Neural cell (in vitro differentiated cells): Measurements from ENCODE around the gene LDLRAD3. TPM values are rescaled to one million over a fixed set of nuclear protein-coding genes. Genes with fewer than 3 reads are reported as not detected.

Experiments
- H2AFZ ChIP-seq: fragments of 200-600, 300-800 bp; sonication (generic), shearing (Covaris generic); 2 replicates; pipeline ENCODE4 v1.6.0; 2014; ENCODE audit warnings: low read depth, mild to moderate bottlenecking, antibody characterized with exemption, low read length, moderate library complexity
- H3F3A ChIP-seq: fragments of 200-600 bp; shearing (Covaris generic); 2 replicates; pipeline ENCODE4 v1.6.1; 2016; ENCODE audit warnings: mild to moderate bottlenecking, moderate library complexity, mixed read lengths, antibody characterized with exemption, low read length; ENCODE audit not compliant: insufficient read depth, poor library complexity, severe bottlenecking
- H3K27ac ChIP-seq: fragments of 200-600, 300-800 bp; sonication (generic), shearing (Covaris generic); 2 replicates; pipeline ENCODE4 v1.5.1; 2014; ENCODE audit warnings: mild to moderate bottlenecking, low read length, moderate library complexity
- H3K27me3 ChIP-seq: fragments of 300-800, 200-600 bp; sonication (generic), shearing (Covaris generic); 2 replicates; pipeline ENCODE4 v1.6.0; 2014; ENCODE audit warnings: mild to moderate bottlenecking, low read depth, low read length, moderate library complexity; ENCODE audit not compliant: insufficient read depth
- H3K36me3 ChIP-seq: fragments of 300-800, 200-600 bp; sonication (generic), shearing (Covaris generic); 2 replicates; pipeline ENCODE4 v1.5.1; 2014; ENCODE audit warnings: mild to moderate bottlenecking, antibody characterized with exemption, low read length, moderate library complexity; ENCODE audit not compliant: insufficient read depth
- H3K4me2 ChIP-seq: fragments of 300-800, 200-600 bp; sonication (generic), shearing (Covaris generic); 2 replicates; pipeline ENCODE4 v1.6.0; 2014; ENCODE audit warnings: mild to moderate bottlenecking, low read length
- H3K4me3 ChIP-seq: fragments of 300-800, 200-600 bp; sonication (generic), shearing (Covaris generic); 2 replicates; pipeline ENCODE4 v1.5.1; 2014; ENCODE audit warnings: mild to moderate bottlenecking, low read length, moderate library complexity
- H3K79me2 ChIP-seq: fragments of 200-600 bp; shearing (Covaris generic); replicated peaks from 2 replicates; pipeline ENCODE4 v1.6.0; 2014; ENCODE audit warnings: mild to moderate bottlenecking, low read length, moderate library complexity; ENCODE audit not compliant: insufficient read depth
- H3K9ac ChIP-seq: fragments of 300-800, 200-600 bp; sonication (generic), shearing (Covaris generic); 2 replicates; pipeline ENCODE4 v1.6.1; 2016; ENCODE audit warnings: mild to moderate bottlenecking, low read length, mixed read lengths
- H3K9me2 ChIP-seq: fragments of 200-600 bp; shearing (Covaris generic); 2 replicates; pipeline ENCODE4 v1.6.1; 2016; ENCODE audit warnings: mild to moderate bottlenecking, low read length, mixed read lengths; ENCODE audit not compliant: insufficient read depth
- H3K9me3 ChIP-seq: fragments of 200-600, 300-800 bp; sonication (generic), shearing (Covaris generic); 2 replicates; pipeline ENCODE4 v1.6.1; 2016; ENCODE audit warnings: mild to moderate bottlenecking, mixed run types, low read length, moderate library complexity, mixed read lengths
- H4K20me1 ChIP-seq: fragments of 200-600 bp; shearing (Covaris generic); 2 replicates; pipeline ENCODE4 v1.6.1; 2016; ENCODE audit warnings: mild to moderate bottlenecking, mixed run types; ENCODE audit not compliant: insufficient read depth
- EP300 ChIP-seq: fragments of 450-650 bp; conservative IDR thresholded peaks from 2 replicates; pipeline ENCODE4 v1.6.1; 2014; ENCODE audit warnings: antibody characterized with exemption, mild to moderate bottlenecking, moderate library complexity; ENCODE audit not compliant: poor library complexity, severe bottlenecking
- EZH2 ChIP-seq: fragments of 200-600, 300-800 bp; shearing (Covaris generic), sonication (generic); IDR thresholded peaks from 2 replicates; pipeline ENCODE4 v1.6.1; 2014; ENCODE audit warnings: antibody characterized with exemption, low read length, borderline replicate concordance, mild to moderate bottlenecking; ENCODE audit not compliant: insufficient read depth, poor library complexity, severe bottlenecking
- MXI1 ChIP-seq: fragments of 450-650 bp; conservative IDR thresholded peaks from 2 replicates; pipeline ENCODE4 v1.6.1; 2014; ENCODE audit warnings: antibody characterized with exemption, mild to moderate bottlenecking; ENCODE audit not compliant: poor library complexity, severe bottlenecking
- POLR2AphosphoS5 ChIP-seq: IDR thresholded peaks from 2 replicates; pipeline ENCODE4 v1.6.1; 2012
- RAD21 ChIP-seq: fragments of 450-650 bp; conservative IDR thresholded peaks from 2 replicates; pipeline ENCODE4 v1.6.1; 2014; ENCODE audit warnings: antibody characterized with exemption, mild to moderate bottlenecking, moderate library complexity
- REST ChIP-seq: IDR thresholded peaks from 2 replicates; pipeline ENCODE4 v1.6.1; 2012; ENCODE audit warnings: borderline replicate concordance
- SMC3 ChIP-seq: fragments of 450-650 bp; conservative IDR thresholded peaks from 2 replicates; pipeline ENCODE4 v1.6.1; 2014; ENCODE audit warnings: antibody characterized with exemption, mild to moderate bottlenecking, moderate library complexity; ENCODE audit not compliant: poor library complexity
- TAF1 ChIP-seq: IDR thresholded peaks from 2 replicates; pipeline ENCODE4 v1.6.1; 2012; ENCODE audit warnings: low read depth
- polyA plus RNA-seq: library from polyadenylated mRNA; depleted of rRNA; stranded (reverse); fragments of >200 nt; gene quantifications from 2 replicates; pipeline ENCODE4 v1.2.3, GENCODE V29; 2014
- TF ChIP-seq, protein P1 (sequence below): fragments of 450-650 bp; IDR thresholded peaks from 2 replicates; pipeline ENCODE4 v1.5.1; 2014; ENCODE audit warnings: antibody characterized with exemption, mild to moderate bottlenecking, moderate library complexity; ENCODE audit not compliant: poor library complexity, severe bottlenecking

LDLRAD3 gene
- polyA plus RNA-seq, 1 donor from 2014 or later, result 3.5 TPM

GRCh38 chr11:36008584-36008983 lies 64.7 kb downstream of the LDLRAD3 start:
- Histone ChIP-seq H3K27me3 (no peaks in the 10 kb centered on the region), H2AFZ (no peak overlapping the region), H3K36me3 (no peaks in the 10 kb centered on the region), H4K20me1 (no peaks in the 10 kb centered on the region), H3K9me2 (no peaks in the 10 kb centered on the region), H3K27ac (no peak overlapping the region), H3F3A (no peaks in the 10 kb centered on the region), H3K4me2 (no peak overlapping the region), H3K9me3 (no peaks in the 10 kb centered on the region), H3K79me2 (no peaks in the 10 kb centered on the region), H3K9ac (no peak overlapping the region), H3K4me3 (no peak overlapping the region)
- TF ChIP-seq EZH2 (no peak), REST (no peak), TAF1 (no peak), RAD21 (no peak), POLR2AphosphoS5 (no peak), SMC3 (no peak), EP300 (no peak), MXI1 (no peak)
- TF ChIP-seq, protein P1, sequence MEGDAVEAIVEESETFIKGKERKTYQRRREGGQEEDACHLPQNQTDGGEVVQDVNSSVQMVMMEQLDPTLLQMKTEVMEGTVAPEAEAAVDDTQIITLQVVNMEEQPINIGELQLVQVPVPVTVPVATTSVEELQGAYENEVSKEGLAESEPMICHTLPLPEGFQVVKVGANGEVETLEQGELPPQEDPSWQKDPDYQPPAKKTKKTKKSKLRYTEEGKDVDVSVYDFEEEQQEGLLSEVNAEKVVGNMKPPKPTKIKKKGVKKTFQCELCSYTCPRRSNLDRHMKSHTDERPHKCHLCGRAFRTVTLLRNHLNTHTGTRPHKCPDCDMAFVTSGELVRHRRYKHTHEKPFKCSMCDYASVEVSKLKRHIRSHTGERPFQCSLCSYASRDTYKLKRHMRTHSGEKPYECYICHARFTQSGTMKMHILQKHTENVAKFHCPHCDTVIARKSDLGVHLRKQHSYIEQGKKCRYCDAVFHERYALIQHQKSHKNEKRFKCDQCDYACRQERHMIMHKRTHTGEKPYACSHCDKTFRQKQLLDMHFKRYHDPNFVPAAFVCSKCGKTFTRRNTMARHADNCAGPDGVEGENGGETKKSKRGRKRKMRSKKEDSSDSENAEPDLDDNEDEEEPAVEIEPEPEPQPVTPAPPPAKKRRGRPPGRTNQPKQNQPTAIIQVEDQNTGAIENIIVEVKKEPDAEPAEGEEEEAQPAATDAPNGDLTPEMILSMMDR, result no peak

DNA sequence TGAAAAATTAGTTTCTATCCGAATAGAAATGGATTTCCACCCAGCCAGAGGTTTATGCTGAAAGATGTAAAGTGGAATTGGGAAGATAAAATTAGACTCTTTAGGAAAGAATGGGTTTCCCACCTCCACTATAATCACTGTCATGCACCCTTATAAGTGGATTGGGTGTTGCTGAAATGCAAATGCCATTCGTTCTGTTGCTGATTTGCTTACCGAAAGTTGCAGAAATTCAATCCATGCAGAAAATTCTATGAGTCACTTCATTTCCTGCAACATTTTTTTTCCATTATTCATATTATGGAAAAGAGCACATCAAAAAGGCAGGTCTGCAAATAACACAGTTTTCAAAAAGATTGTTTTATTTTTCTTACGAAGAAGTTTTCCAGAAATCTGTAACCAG lies 65.6 kb downstream of the LDLRAD3 start:
- Histone ChIP-seq H3F3A (no peaks in the 10 kb centered on the region), H3K9me2 (no peaks in the 10 kb centered on the region), H3K4me2 (no peak overlapping the region), H3K79me2 (no peaks in the 10 kb centered on the region), H3K27me3 (no peaks in the 10 kb centered on the region), H3K9ac (no peak overlapping the region), H3K36me3 (no peaks in the 10 kb centered on the region), H3K4me3 (no peak overlapping the region), H4K20me1 (no peaks in the 10 kb centered on the region), H2AFZ (no peak overlapping the region), H3K27ac (no peak overlapping the region), H3K9me3 (no peaks in the 10 kb centered on the region)
- no peak for TF ChIP-seq EP300
- no peak for TF ChIP-seq MXI1
- no peak for TF ChIP-seq EZH2
- no peak for TF ChIP-seq POLR2AphosphoS5
- TF ChIP-seq RAD21, result no peak
- TF ChIP-seq, protein P1, result no peak
- TF ChIP-seq TAF1, result no peak
- no peak for TF ChIP-seq SMC3
- no peak for TF ChIP-seq REST
